IPS-18c (cell line): Measurements from ENCODE around the gene CD83.

ENCODE experiments used
- H3K4me3 ChIP-seq: 2 replicates; pipeline ENCODE4 v1.7.0; 2013; ENCODE audit warnings: low read depth, mild to moderate bottlenecking, low read length, moderate library complexity; ENCODE audit not compliant: insufficient read depth
- H3K9me3 ChIP-seq: one replicate; pipeline ENCODE4 v1.6.1; 2013; ENCODE audit warnings: mild to moderate bottlenecking, low read length, moderate library complexity; ENCODE audit not compliant: control insufficient read depth, insufficient read depth

CD83 gene

DNA sequence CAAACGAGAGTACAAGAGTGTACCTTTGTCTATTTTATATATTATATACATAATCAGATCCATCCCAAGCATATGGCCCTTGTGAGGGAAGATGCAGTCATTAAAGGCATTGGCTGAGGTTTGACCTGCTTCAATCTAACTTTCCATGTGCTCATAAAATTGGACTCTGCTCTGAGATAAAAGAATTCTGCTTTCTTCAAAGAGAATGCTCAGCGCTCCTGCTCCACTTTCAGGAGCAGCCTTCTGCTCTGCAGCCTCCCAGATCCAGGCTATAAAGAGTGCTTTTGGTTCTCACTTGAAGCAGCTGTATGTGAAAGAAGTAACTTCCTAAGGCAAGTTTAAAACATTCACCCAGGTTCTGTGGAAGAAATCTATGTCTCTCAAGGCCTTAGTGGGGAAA is 45.3 kb downstream of the CD83 start:
- Histone ChIP-seq H3K9me3 (no peaks in the 10 kb centered on the region), H3K4me3 (no peak overlapping the region)

DNA sequence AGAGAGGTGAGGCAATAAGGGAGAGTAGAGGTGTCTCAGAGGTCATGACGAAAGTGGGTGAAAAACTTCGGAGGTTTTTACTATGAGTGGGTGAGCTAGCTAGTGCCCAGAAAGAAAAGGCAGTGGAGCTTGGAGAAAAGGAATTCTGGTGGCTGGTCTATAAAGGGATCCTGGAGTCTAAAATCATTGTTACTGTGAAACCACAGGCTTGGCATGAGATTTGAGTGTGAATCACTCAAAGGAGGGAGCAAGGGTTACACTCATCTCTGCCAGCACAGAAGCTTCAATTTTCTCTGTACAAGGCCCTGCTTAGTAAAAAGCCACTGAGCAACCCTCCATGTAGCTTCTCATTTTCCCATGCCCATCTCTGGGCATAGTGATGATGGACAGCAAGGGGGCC is 47.5 kb downstream of the CD83 start:
- Histone ChIP-seq H3K4me3 (no peak overlapping the region), H3K9me3 (no peaks in the 10 kb centered on the region)

DNA sequence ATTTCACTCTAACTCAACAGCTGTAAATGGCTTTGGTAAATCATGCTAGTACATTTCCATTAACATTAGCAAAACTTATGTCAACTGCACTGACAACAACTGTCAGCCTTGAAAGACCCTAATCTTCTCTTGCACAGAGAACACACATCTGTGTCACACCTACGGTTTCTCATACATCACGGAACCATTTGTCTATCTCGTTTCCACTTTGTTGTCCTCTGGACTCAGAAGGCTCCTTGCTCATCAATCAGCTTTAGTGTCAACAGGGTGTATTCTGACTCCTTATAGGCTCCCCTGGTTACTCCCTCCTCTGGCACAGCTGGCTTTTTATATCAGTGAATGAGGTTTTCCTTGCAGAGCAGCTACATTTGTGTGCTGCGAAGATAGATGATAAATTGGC is 49.3 kb downstream of the CD83 start:
- H3K9me3 ChIP-seq, result no peaks in the 10 kb centered on the region

DNA sequence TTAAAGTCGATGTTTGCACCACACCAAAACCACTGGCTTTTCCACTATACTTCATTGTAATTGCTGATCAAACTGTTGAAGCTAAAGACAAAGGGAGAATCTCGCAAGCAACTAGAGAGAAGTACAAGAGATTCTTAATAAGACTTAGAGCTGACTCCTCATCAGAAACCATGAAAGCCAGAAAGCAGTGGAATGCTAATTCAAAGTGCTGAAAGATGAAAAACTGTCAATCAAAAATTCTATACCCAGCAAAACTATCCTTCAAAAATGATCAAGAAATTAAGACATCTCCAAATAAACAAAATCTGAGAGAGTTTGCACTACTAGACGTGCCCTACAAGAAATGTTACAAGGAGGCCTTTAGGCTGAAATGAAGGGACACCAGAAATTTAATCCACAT is 52.6 kb downstream of the CD83 start:
- Histone ChIP-seq H3K4me3 (no peak overlapping the region), H3K9me3 (no peaks in the 10 kb centered on the region)

More for the DNA sequence above, 49.3 kb downstream of the CD83 start:
- H3K4me3 ChIP-seq, result no peak overlapping the region

DNA sequence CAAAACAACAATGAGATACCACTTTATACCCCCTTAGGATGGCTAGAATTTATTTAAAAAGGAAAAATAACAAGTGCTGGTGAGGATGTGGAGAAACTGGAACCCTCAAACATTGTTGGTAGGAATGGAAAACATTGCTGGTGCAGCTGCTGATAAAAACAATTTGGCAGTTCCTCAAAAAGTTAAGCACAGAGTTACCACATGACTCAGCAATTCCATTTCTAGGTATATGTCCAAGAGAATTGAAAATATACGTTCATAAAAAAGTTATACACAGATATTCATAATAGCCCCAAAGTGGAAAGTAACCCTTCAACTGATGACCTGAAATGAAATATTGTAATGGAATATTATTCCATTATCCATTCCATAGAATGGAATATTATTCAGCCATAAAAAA is 55.0 kb downstream of the CD83 start:
- Histone ChIP-seq H3K9me3 (no peaks in the 10 kb centered on the region), H3K4me3 (no peak overlapping the region)

DNA sequence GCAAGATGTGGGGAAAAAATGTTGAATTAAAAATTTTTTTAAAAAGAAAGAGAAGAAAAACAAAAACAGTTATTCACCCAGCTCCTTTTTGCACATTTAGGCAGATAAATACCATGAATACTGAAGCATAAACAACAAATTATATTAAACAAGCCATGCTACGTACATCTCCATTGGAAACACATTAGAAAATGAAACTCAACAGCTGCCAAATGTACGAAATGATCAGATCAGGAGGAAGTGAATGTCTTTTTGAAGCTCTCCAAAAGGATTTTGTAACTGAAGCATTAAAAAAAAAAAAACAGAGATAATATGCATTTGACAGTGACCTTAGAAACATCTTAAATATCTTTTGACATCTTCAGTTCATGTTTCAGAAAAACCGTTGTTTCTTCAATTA is 56.7 kb downstream of the CD83 start:
- no peak overlapping the region for H3K4me3 ChIP-seq
- H3K9me3 ChIP-seq, result no peaks in the 10 kb centered on the region

DNA sequence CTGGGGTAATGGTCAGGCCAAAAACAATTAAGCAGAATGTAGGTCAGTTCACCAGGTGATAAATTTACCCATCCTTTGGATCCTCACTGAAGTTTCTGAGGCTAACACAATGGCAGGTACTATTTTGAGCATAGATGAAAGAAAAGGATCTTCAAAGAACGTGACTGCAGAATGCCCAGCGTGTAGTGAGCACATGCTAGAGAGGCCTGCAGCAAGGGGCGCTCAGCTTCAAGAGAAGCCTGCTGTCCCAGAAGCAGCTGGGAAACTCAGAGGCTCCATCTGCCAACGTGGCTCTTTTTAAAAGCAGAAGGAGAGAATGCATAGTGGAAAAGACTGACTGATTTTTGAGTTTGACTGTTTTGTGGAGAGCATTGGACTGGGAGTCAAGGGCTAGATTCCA is 57.4 kb downstream of the CD83 start:
- no peak overlapping the region for H3K4me3 ChIP-seq
- no peaks in the 10 kb centered on the region for H3K9me3 ChIP-seq

DNA sequence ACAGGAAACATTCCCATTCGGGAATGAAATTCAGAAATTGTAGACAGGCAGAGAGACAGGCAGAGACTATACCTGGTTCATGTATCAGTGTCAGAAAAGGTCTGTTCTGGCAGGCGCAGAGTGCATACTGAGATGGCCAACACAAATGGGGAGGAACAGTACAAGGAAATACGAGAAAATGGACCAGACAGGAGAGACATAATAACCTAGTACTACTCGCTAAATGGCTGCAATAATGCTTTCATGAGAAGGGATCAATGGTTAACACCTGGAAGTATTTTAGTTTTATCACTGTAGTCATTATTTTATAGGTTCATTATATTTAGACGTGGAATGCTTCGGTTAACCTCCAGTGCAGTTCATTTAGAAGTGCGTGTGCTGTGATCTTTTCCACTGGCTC is 58.9 kb downstream of the CD83 start:
- no peak overlapping the region for H3K4me3 ChIP-seq
- H3K9me3 ChIP-seq, result no peaks in the 10 kb centered on the region

DNA sequence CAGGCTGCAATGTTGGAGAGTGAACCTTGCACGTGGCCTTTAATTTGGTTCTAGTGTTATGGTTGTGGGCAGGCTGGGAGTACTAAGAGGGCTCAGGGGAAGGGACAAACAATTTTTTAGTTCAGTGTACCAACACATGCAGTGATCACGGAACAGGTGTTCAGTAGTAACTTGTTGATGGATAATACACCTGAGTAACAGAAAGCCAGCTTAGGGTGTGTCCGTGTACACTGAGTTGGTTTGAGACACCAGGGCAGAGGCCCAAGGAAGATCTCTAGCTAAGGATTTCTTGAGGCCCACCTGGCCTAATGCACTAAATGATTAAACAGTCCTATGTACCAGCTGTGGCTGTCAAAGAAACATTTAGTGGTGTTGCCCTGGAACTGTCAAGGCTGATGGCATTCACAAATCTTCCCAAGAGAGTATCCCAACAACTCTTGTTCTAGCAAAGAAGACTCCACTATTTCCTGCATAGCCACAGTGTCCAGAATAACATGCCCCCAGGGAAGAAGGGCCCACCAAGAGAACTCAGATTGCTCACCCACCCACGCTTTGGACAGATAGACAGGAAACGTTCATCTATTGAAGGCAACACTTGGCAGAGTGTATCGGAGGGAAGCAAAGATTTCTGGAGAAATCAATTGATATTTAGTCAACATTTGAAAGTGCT is 60.0 kb downstream of the CD83 start:
- Histone ChIP-seq H3K9me3 (no peaks in the 10 kb centered on the region), H3K4me3 (no peak overlapping the region)

DNA sequence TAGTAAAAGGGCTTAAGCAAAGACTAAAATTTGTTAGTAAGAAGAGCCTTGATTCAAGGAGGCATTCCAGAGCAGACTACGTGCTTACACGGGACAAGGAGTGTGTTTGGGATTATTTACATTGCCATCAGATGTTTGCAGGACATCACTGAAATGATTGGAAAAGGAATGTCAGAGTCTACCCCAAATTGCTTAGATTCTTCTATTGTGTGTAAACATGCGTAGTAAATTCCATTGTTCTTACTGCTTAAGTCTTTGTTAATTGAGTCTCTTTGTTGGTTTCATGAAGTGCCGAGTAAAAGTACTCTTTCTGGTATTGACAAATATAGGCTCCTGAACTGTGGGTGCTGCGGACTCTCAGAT is 60.5 kb downstream of the CD83 start:
- H3K9me3 ChIP-seq, result no peaks in the 10 kb centered on the region
- no peak overlapping the region for H3K4me3 ChIP-seq

DNA sequence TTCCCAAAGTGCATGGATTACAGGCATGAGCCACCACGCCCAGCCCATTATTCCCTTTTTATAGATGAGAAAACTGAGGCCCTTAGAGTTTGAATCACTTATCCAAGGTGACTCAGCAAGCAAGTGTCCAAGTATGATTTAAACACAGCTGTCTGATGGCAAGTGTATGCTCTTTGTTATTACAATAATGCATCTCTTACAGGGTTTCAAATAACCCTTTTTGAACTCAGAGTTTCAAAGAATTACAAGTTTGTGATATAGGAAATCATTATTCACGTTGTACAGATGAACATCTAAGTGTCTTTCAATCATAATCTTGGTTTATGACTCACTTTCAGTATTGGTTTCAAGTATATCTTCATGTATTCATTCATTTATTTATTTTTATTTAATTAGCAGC is 63.0 kb downstream of the CD83 start:
- H3K9me3 ChIP-seq, result no peaks in the 10 kb centered on the region

DNA sequence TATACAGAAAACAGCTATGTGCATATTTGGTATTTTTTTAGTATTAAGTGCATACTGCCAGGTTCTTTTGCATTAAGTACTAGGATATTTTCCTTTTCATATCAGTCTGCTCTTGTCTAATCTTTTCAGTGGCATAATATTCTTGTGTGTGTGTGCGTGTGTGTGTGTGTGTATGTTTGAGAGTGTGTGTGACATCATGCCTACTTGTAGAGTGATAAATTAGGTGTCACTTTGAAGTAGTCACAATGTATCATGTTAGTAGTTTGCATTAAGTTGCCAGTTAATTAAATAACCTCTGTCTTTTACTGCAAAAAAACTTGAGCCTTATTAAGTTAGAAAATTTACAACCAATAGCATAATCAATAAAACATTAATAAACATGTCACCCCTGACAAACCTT is 65.3 kb downstream of the CD83 start:
- no peaks in the 10 kb centered on the region for H3K9me3 ChIP-seq
- H3K4me3 ChIP-seq, result no peak overlapping the region

More for the DNA sequence above, 63.0 kb downstream of the CD83 start:
- H3K4me3 ChIP-seq, result no peak overlapping the region
